ENCODE measurements around the gene WBP2. TPM values are rescaled to one million over a fixed set of nuclear protein-coding genes. Genes with fewer than 3 reads are reported as not detected.
A peak's percentile ranks its signal among the peaks of the same experiment; 100 is the strongest.

WBP2 gene
- total and polyA plus RNA-seq, 10 of the 15 experiments (the other 5 are each of a cell fraction or from before 2014, with no cell fraction given): 1.5 to 57.3 (median 27.5) TPM

GRCh38 chr17:75808905-75809621 lies 46.1 kb downstream of the WBP2 start (continued):
- TF ChIP-seq ZNF687 (IDR thresholded peaks at IDR 0.05) (peak; percentile 84; the same call in 1 of the 2 replicates), FOS (IDR thresholded peaks at IDR 0.05; ENCODE audit: borderline replicate concordance, extremely low read depth, insufficient read length) (no peak), NFIC (IDR thresholded peaks at IDR 0.05; ENCODE audit: low read depth, low read length) (no peak), ATF7 (IDR thresholded peaks at IDR 0.05; ENCODE audit: low read depth) (no peak), TCF12 (IDR thresholded peaks at IDR 0.05; ENCODE audit: low read depth, low read length) (no peak), PAX8 (IDR thresholded peaks at IDR 0.05) (no peak), JUNB (IDR thresholded peaks at IDR 0.05) (no peak), WRNIP1 (IDR thresholded peaks at IDR 0.05; ENCODE audit: borderline replicate concordance, low read depth, low read length) (no peak), NR2C2 (IDR thresholded peaks at IDR 0.05; ENCODE audit: borderline replicate concordance, control insufficient read depth, insufficient read length, low read depth) (no peak), MEF2B (IDR thresholded peaks at IDR 0.05; ENCODE audit: partially characterized antibody, poor library complexity, severe bottlenecking) (peak; percentile 91), PML (IDR thresholded peaks at IDR 0.05; ENCODE audit: low read length) (no peak), IRF4 (IDR thresholded peaks at IDR 0.05; ENCODE audit: low read depth, low read length) (no peak), RAD51 (IDR thresholded peaks at IDR 0.05) (peak; percentile 41; the same call in 1 of the 2 replicates), MTA3 (IDR thresholded peaks at IDR 0.05; ENCODE audit: borderline replicate concordance, low read length) (no peak)

Measured in GM12878 (cell line).